ENCODE results near the gene TRAM2.

Gene TRAM2

DNA sequence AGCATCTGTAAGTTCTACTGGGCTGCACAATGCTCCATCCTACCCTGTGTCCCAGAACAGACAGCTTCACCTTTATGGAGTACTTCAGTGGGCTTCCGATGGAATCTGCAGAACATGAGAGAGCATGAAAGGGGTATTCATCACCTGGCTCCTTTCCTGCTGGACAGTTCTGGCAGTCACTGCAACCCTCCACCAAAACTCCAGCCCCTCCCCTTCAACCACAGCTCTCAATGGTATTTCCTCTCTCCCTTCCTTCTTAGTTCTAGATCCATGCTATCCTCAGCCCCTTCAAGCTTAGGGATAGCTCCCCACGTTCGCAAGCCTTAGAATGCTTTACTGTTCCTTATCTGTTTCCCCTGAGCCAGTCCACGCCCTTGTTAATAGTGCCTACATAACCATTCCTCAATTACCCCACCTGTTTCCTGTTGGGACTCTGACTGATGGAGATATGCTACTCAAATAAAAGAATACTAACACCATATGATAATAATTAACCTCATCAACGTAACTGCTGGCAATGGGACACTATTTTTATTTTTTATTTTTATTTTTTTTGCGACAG is 26.8 kb downstream of the TRAM2 start:
- DNase-seq (ENCODE audit: insufficient read length): no peak
- TF ChIP-seq POLR2AphosphoS5 (IDR thresholded peaks at IDR 0.05; ENCODE audit: low read depth, low read length) (no peak), TAF1 (IDR thresholded peaks at IDR 0.05; ENCODE audit: borderline replicate concordance, low read depth, low read length) (no peak), POLR2A (IDR thresholded peaks at IDR 0.05; ENCODE audit: low read depth, low read length) (no peak)
- no peak for FAIRE-seq

DNA sequence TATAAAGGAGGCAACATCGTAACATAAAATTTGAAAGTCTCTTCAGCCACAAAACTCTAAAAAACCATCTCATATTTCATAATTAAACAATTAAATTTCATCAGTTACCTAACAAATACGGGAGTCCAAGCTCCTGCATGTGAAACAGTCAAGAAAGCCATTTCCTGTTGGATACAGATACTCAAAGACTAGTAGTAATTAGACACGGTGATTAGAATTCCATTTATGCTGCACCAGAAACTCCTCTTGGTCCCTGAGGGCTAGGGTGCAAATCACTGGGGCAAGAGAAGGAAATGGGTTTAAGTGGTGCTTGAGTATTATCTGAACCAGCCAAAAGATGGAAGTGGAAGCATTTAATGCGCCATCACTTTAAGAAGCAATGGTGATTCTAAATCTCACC is 27.4 kb downstream of the TRAM2 start:
- FAIRE-seq (no peak), DNase-seq (ENCODE audit: insufficient read length) (no peak)
- TF ChIP-seq POLR2AphosphoS5 (IDR thresholded peaks at IDR 0.05; ENCODE audit: low read depth, low read length) (no peak), TAF1 (IDR thresholded peaks at IDR 0.05; ENCODE audit: borderline replicate concordance, low read depth, low read length) (no peak), POLR2A (IDR thresholded peaks at IDR 0.05; ENCODE audit: low read depth, low read length) (no peak)

DNA sequence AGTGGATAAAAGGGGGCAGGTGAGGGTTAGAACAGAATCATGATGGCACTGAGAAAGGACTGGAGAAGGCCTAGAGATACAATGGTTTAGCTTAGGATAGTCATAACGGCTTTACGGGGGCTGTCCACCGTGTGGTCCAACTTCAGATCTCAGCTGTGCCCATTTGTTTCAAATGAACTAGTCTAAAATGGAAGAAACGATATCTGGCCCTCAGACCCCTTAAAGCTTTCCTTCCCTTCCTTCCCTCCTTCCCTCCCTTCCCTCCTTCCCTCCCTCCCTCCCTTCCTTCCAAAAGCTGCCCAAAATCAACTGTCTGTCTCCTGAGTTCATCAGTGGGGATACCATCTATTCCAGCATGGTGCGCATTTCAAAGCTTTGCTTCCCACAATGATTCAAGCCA is 27.9 kb downstream of the TRAM2 start:
- TF ChIP-seq POLR2AphosphoS5 (IDR thresholded peaks at IDR 0.05; ENCODE audit: low read depth, low read length) (no peak), TAF1 (IDR thresholded peaks at IDR 0.05; ENCODE audit: borderline replicate concordance, low read depth, low read length) (no peak), POLR2A (IDR thresholded peaks at IDR 0.05; ENCODE audit: low read depth, low read length) (no peak)
- FAIRE-seq (no peak), DNase-seq (ENCODE audit: insufficient read length) (no peak)

DNA sequence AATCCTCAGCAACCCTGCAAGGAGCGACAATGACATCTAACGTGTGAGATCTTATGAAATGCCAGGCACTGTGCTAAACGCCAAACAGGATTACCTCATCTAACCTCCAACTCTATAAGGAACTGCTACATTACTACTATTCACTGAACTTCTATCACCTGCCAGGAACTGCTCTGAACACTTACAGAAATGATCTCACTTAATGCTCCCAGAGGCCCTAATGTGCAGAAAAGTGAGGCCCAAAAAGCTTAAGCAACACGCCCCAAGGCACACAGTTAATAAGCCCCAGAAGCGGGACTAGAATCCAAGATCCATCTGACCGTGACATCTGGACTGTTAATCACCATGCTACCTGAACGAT is 28.5 kb downstream of the TRAM2 start:
- TF ChIP-seq TAF1 (IDR thresholded peaks at IDR 0.05; ENCODE audit: borderline replicate concordance, low read depth, low read length) (no peak), POLR2A (IDR thresholded peaks at IDR 0.05; ENCODE audit: low read depth, low read length) (no peak), POLR2AphosphoS5 (IDR thresholded peaks at IDR 0.05; ENCODE audit: low read depth, low read length) (no peak)
- DNase-seq (ENCODE audit: insufficient read length) (no peak), FAIRE-seq (no peak)

DNA sequence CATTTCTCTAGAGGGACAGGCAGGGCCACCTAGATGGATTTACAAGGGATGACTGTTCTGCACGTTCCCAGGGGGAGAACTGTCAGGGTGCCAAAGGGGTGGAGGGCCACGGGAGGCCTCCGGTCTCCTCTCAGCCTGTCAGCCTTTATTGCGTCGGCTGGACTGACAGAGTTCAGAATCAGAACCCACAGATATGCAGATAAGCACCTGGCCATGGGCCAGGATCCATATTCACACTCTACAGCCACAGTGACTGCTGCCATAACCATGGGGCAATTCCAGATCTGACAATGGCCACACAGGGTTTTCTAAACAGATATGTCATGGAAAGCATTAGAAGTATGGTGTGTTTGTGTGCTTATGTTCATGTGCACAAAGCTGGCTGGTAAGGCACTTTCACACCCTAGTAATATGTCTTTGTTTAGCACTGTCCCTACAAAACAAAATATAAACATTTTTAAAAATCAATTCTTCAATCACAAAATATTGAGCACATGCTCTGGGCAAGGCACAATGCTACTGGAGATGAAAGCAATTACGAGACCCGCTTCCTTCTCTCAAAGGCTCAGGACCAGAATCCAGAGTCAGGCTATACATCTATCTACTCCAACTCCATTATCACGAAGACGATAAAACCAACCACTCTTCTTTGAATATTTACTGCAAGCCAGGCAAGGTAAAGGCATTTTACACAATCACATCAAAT is 29.1 kb downstream of the TRAM2 start:
- TF ChIP-seq POLR2AphosphoS5 (IDR thresholded peaks at IDR 0.05; ENCODE audit: low read depth, low read length): no peak
- FAIRE-seq: no peak
- no peak for DNase-seq (ENCODE audit: insufficient read length)

DNA sequence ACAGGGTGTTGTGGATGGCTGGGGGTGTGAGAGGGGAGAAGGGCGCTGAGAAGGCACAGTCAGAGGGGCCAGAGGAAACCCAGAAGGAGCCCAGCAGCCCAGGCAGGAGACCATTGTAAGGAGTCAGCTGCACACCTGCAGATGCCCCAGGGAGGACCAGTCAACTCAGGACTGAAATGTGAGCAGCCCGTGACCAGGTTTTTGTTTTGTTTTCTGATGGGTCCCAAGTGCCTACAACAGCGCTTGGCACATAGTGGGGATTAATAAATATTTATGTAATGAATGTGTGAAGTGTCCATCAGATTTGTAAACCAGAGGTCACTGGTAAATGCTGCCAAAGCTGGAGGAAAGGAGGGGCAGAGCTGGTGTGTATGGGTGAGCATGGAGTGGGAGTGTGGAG is 30.2 kb downstream of the TRAM2 start:
- TF ChIP-seq POLR2AphosphoS5 (IDR thresholded peaks at IDR 0.05; ENCODE audit: low read depth, low read length) (no peak), POLR2A (IDR thresholded peaks at IDR 0.05; ENCODE audit: low read depth, low read length) (no peak), TAF1 (IDR thresholded peaks at IDR 0.05; ENCODE audit: borderline replicate concordance, low read depth, low read length) (no peak)
- FAIRE-seq (no peak), DNase-seq (ENCODE audit: insufficient read length) (peak; percentile 42)

DNA sequence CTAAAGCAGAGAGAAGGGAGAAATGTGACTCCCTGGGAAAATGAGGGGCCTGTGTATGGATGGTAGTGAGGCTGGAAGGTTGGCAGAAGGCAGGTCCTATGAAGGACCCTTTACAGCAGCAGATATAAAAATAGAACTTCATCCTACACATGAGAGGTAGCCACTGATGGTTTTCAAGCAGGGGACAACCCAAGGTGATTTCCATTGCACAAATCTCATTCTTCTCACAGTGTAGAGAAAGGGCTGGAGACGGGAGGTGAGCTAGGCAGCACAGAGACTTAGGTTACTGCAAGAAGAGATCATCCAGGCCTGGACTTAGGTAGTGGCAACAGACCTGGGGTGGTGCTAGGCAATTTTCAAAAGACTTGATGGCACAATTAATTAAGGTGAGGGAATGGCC is 30.7 kb downstream of the TRAM2 start:
- FAIRE-seq: peak; percentile 85

DNA sequence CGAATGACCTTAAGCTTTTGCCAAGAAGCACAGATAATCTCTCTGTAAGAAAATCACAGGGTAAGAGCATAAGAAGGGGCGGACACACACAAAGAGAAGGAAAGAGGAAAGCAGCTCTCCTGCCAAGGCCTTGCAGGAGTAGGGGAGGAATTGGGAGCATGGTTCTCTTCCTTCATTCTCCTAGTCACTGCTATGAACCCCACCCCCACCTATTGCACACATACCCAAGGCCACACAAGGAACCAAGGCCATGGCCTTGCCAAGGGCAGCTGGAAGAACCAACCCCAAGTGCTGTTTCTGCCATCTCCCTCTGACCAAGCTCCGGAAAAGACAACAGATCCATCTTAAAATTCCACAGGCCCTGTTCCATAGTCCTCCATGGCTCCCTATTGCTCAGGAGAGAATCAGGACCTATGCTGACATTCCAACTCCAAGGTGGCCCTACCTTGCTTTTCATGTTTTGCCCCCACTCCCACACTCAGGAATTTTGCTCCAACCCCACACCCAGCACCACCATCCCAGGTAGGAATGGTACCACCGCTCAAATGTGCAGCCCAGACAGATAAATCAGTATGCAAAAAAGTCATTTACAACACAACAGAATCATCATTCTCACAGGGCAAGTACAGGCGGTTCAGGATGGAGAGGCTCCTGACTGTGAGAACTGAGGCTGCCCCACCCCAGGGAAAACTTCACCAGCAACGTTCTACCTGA is 31.3 kb downstream of the TRAM2 start:
- FAIRE-seq: no peak
- TF ChIP-seq TAF1 (IDR thresholded peaks at IDR 0.05; ENCODE audit: borderline replicate concordance, low read depth, low read length): no peak
- no peak for TF ChIP-seq POLR2A (IDR thresholded peaks at IDR 0.05; ENCODE audit: low read depth, low read length)
- TF ChIP-seq POLR2AphosphoS5 (IDR thresholded peaks at IDR 0.05; ENCODE audit: low read depth, low read length): no peak
- DNase-seq (ENCODE audit: insufficient read length): no peak

More for the DNA sequence above, 30.7 kb downstream of the TRAM2 start:
- DNase-seq (ENCODE audit: insufficient read length): no peak
- TF ChIP-seq POLR2A (IDR thresholded peaks at IDR 0.05; ENCODE audit: low read depth, low read length) (no peak), TAF1 (IDR thresholded peaks at IDR 0.05; ENCODE audit: borderline replicate concordance, low read depth, low read length) (no peak), POLR2AphosphoS5 (IDR thresholded peaks at IDR 0.05; ENCODE audit: low read depth, low read length) (no peak)

DNA sequence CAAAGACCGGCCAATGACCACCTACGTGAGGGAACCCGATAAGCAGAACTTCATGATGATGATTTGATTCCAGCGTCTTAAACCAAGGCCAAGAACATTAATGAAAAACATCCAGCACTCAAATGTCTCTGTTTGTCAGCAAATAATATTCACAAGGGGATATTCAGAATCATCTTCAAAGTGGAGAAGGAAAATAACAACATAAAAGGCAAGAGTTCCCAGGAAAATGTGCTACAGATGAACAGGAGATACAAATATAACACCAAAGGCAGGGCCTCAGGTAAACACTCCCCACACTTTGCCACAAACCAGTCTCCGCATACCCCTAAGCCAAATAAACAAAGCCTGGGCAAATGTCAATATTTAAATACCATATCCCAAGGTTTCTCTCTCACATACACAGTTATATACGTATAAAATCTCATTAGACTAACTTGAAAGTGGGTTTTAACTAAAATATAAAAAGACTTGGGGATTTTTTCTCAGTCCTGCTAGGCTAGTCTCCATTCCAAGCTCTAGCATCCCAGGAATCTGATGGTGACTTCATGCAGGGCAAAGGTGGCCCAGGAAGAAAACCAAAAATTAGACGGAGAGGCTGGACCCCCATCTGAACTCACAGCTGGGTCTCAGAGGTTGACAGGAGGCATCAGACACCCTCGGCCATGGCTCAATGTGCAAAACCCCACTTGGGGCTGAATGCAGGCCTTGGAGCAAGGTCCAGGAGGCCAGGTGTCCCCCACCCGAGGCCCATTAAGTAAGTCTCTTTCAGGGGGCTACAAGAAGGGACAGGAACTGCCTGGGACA is 32.1 kb downstream of the TRAM2 start:
- no peak for DNase-seq (ENCODE audit: insufficient read length)
- no peak for FAIRE-seq
- TF ChIP-seq POLR2AphosphoS5 (IDR thresholded peaks at IDR 0.05; ENCODE audit: low read depth, low read length) (no peak), TAF1 (IDR thresholded peaks at IDR 0.05; ENCODE audit: borderline replicate concordance, low read depth, low read length) (no peak), POLR2A (IDR thresholded peaks at IDR 0.05; ENCODE audit: low read depth, low read length) (no peak)

DNA sequence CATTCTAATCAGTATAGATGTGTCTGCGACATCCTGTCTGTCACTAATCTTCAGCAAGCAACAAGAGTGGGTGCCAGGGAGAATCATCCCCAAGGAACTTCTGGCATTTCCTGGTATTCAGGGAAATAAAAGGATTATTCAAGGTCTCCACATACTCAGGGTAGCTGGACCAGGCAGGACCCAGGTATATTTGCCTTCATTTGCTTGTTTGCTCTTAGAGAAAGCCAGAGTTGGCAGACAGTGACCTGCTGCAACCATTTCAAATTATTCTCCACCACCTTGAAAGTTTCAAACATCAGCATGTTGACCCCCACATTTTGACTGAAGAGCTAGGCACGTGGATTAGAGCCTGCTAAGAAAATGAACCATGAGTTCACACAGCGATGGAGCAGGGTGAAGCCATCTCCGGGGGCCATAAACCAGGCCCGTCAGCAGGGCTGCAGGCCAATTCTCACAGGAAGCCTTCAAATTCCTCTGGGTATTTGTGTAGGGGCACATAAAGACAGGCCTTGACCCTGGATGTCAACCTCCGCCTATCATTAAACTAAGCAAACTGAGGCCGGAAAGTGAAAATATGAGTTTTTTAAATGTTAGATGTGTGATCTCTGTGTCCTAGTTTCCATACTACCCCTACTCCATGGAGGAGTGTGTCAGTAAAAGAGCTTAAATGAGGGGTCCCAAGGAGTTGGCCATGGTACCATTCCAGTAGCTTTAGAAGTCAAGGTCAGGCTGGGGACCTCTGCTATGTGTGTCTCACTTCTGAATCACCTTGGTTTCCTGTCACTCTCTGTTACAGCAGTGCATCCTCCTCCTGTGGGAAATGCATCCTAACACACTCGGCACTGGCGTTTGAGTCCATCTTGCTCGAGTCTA is 32.9 kb downstream of the TRAM2 start:
- no peak for TF ChIP-seq TAF1 (IDR thresholded peaks at IDR 0.05; ENCODE audit: borderline replicate concordance, low read depth, low read length)
- no peak for TF ChIP-seq POLR2A (IDR thresholded peaks at IDR 0.05; ENCODE audit: low read depth, low read length)
- TF ChIP-seq POLR2AphosphoS5 (IDR thresholded peaks at IDR 0.05; ENCODE audit: low read depth, low read length): no peak
- FAIRE-seq (no peak), DNase-seq (ENCODE audit: insufficient read length) (no peak)

DNA sequence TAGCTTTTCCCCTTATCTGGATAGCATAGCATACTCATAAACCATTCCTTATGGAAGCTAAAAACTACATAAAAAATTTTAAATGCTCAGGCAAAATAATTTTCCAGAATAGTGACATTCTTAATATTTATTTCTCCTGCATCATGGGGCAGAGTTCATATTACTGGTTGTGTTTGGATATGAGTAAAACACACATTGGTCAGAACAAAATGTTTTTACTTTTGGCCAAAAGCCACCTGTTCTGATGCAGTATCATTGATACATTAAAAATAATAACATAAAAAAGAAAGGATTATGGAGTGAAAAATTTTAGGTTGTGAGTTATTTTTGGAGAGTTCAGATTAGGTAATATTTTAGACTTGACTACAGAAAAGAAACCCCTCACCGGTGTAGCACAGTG is 33.6 kb downstream of the TRAM2 start:
- TF ChIP-seq POLR2AphosphoS5 (IDR thresholded peaks at IDR 0.05; ENCODE audit: low read depth, low read length): no peak
- no peak for TF ChIP-seq POLR2A (IDR thresholded peaks at IDR 0.05; ENCODE audit: low read depth, low read length)
- TF ChIP-seq TAF1 (IDR thresholded peaks at IDR 0.05; ENCODE audit: borderline replicate concordance, low read depth, low read length): no peak
- DNase-seq (ENCODE audit: insufficient read length) (no peak), FAIRE-seq (no peak)
